K562 (cell line): Measurements from ENCODE around the gene MAS1L. TPM values are rescaled to one million over a fixed set of nuclear protein-coding genes. Genes with fewer than 3 reads are reported as not detected.

Experiments
- ATAC-seq: fragments of 200-7000 bp; cut with Tn5 transposase; 3 replicates; pipeline ENCODE4 v1.9.1; 2020; ENCODE audit warnings: moderate library complexity
- BruUV-seq: library from RNA; stranded (reverse); fragments of 400-500 nt; replicated peaks from 2 replicates; lab custom pipeline; 2021; lab: Mats Ljungman, UMichigan
- CTCF ChIA-PET: fragments of 300-600 bp; formaldehyde crosslinking; extraction: SDS; loops from one replicate; lab custom pipeline; 2021; ENCODE audit warnings: low intra/inter-chr PET ratio; lab: Yijun Ruan, JAX
- POLR2A ChIA-PET: fragments of 300-600, 350-650 bp; sonication (Branson Sonifier 250); formaldehyde crosslinking; extraction: SDS; loops from one replicate; lab custom pipeline; 2021; ENCODE audit warnings: antibody characterized with exemption, inconsistent platforms; lab: Yijun Ruan, JAX
- DNase-seq, 4 experiments: peaks; one replicate each; pipeline versions ENCODE4 v3.0.0 to v3.0.0-alpha.2; 2011 to 2018; ENCODE audit warnings: low spot score in 3 of 4, mixed read lengths in 3 of 4; ENCODE audit errors: extremely low read depth in 1 of 4
- FAIRE-seq: peaks from 2 replicates; lab custom pipeline; 2011; peaks lifted over from hg19 to GRCh38; lab: Jason Lieb, UNC
- H2AFZ ChIP-seq: 2 replicates; pipeline ENCODE4 v1.6.0; 2011; ENCODE audit warnings: low read depth, low read length, control low read depth, inconsistent platforms
- H3K27ac ChIP-seq: fragments of 200-600 bp; 3 replicates; pipeline ENCODE4 v1.8.0; 2011; ENCODE audit warnings: low read depth, mild to moderate bottlenecking, control low read depth, inconsistent platforms, low read length, moderate library complexity, mixed read lengths; ENCODE audit errors: extremely low read depth
- H3K27me3 ChIP-seq, 2 experiments: fragments of 300-600 bp in 1 of 2; 2 replicates in 1 of 2; 3 replicates in 1 of 2; pipeline versions ENCODE4 v1.6.0 to v1.8.0; 2011; ENCODE audit warnings: inconsistent platforms in 2 of 2, low read length in 2 of 2, mild to moderate bottlenecking in 1 of 2, mixed read lengths in 1 of 2, moderate library complexity in 1 of 2; ENCODE audit not compliant: control insufficient read depth in 2 of 2, insufficient read depth in 2 of 2
- H3K36me3 ChIP-seq: fragments of 300-600 bp; 3 replicates; pipeline ENCODE4 v1.8.0; 2011; ENCODE audit warnings: mild to moderate bottlenecking, low read length, inconsistent platforms; ENCODE audit not compliant: control insufficient read depth, insufficient read depth
- H3K4me1 ChIP-seq, 2 experiments: fragments of 200-600 bp in 1 of 2; replicated peaks in 1 of 2; 2 replicates in 1 of 2; 3 replicates in 1 of 2; pipeline versions ENCODE4 v1.5.1 to v1.8.0; 2011; ENCODE audit warnings: inconsistent platforms in 2 of 2, low read length in 2 of 2, mild to moderate bottlenecking in 1 of 2, mixed read lengths in 1 of 2, moderate library complexity in 1 of 2; ENCODE audit not compliant: control insufficient read depth in 2 of 2, insufficient read depth in 2 of 2
- H3K4me2 ChIP-seq: 2 replicates; pipeline ENCODE4 v1.6.1; 2011; ENCODE audit warnings: low read length, control low read depth, inconsistent platforms, mixed read lengths; ENCODE audit not compliant: insufficient read depth
- H3K4me3 ChIP-seq: fragments of 200-600 bp; sonication (generic), shearing (Covaris generic); 2 replicates; pipeline ENCODE4 v1.5.1; 2016; ENCODE audit warnings: control low read depth, inconsistent platforms
- H3K79me2 ChIP-seq: fragments of 200-600 bp; 3 replicates; pipeline ENCODE4 v1.8.0; 2011; ENCODE audit warnings: low read length, inconsistent platforms; ENCODE audit not compliant: control insufficient read depth, insufficient read depth
- H3K9ac ChIP-seq, 2 experiments: 2 replicates each; pipeline versions ENCODE4 v1.6.0 to v1.6.1; 2011; ENCODE audit warnings: low read depth in 2 of 2, low read length in 2 of 2, control low read depth in 1 of 2, inconsistent platforms in 1 of 2, mild to moderate bottlenecking in 1 of 2, mixed read lengths in 1 of 2; ENCODE audit not compliant: insufficient read depth in 1 of 2
- H3K9me1 ChIP-seq: one replicate; pipeline ENCODE4 v1.6.0; 2011; ENCODE audit warnings: inconsistent platforms, mild to moderate bottlenecking, low read length, moderate library complexity; ENCODE audit not compliant: control insufficient read depth, insufficient read depth
- H3K9me3 ChIP-seq: replicated peaks from 2 replicates; pipeline ENCODE4 v1.5.1; 2011; ENCODE audit warnings: low read depth, low read length, inconsistent platforms; ENCODE audit not compliant: control insufficient read depth, insufficient read depth
- H4K20me1 ChIP-seq: replicated peaks from 2 replicates; pipeline ENCODE4 v1.6.1; 2011; ENCODE audit warnings: low read length, inconsistent platforms, mixed read lengths; ENCODE audit not compliant: control insufficient read depth, insufficient read depth
- EGR1 ChIP-seq: fragments of 450-650 bp; conservative IDR thresholded peaks from 2 replicates; pipeline ENCODE4 v1.6.1; 2017; ENCODE audit warnings: mild to moderate bottlenecking
- EHMT2 ChIP-seq: fragments of 450-650 bp; IDR thresholded peaks from 2 replicates; pipeline ENCODE4 v1.6.1; 2018; ENCODE audit warnings: antibody characterized with exemption
- EP400 ChIP-seq: fragments of 450-650 bp; IDR thresholded peaks from 2 replicates; pipeline ENCODE4 v1.6.1; 2017; ENCODE audit warnings: antibody characterized with exemption, mild to moderate bottlenecking, moderate library complexity
- PATZ1 ChIP-seq: fragments of 250-450 bp; sonication (Bioruptor Pico); IDR thresholded peaks from 2 replicates; pipeline ENCODE4 v1.5.0; 2020; ENCODE audit warnings: mild to moderate bottlenecking, borderline replicate concordance
- TBP ChIP-seq: optimal IDR thresholded peaks from 2 replicates; pipeline ENCODE3; 2011; ENCODE audit warnings: low read depth, low read length, improper control_type of control experiment
- TCF15 ChIP-seq: fragments of 250-450 bp; sonication (Bioruptor Pico); IDR thresholded peaks from 2 replicates; pipeline ENCODE4 v1.8.0; 2022; ENCODE audit warnings: moderate library complexity, mild to moderate bottlenecking, inconsistent platforms
- VEZF1 ChIP-seq: fragments of 200-800 bp; sonication (Bioruptor generic); IDR thresholded peaks from 2 replicates; pipeline ENCODE4 v1.6.1; 2017; ENCODE audit warnings: missing genetic modification characterization, missing compliant biosample characterization
- WGBS: fragments of 100-300 bp; shearing (Covaris generic); methylation state at CpG from one replicate; pipeline ENCODE4 v1.1.6; 2016; ENCODE audit warnings: low coverage, mixed read lengths; ENCODE audit not compliant: insufficient coverage; ENCODE audit errors: missing lambda C conversion rate; 5-methylcytosine and 5-hydroxymethylcytosine counted together
- in situ Hi-C: fragments of 300-500 bp; cut with MboI; formaldehyde crosslinking; loops from 4 replicates; pipeline ENCODE4 v1.15.0; 2018; ENCODE audit warnings: inconsistent platforms, mixed read lengths
- intact Hi-C: fragments of 100-400 bp; cut with micrococcal nuclease; formaldehyde crosslinking; loops from 2 replicates; pipeline ENCODE4 v1.14.2; 2022
- polyA plus RNA-seq, 8 experiments: library from polyadenylated mRNA; depleted of rRNA in 4 of 8; stranded (reverse) in 5 of 8; unstranded in 3 of 8; fragments of >200 nt; fragmentation: Nextera tagmentation in 2 of 8; fragmentation: Illumina TruSeq in 1 of 8; extraction: Ambion mirVana in 2 of 8; extraction: Trizol in 1 of 8; gene quantifications; 2 replicates each; pipeline versions ENCODE4 v1.2.1 to v1.2.3, GENCODE V29; 2011 to 2014; ENCODE audit warnings: inconsistent platforms in 1 of 8, missing spikeins in 1 of 8
- total RNA-seq, 7 experiments: library from RNA; depleted of rRNA in 6 of 7; stranded (reverse); fragments of >200 nt in 6 of 7; fragmentation: Illumina TruSeq in 2 of 7; extraction: Trizol in 2 of 7; gene quantifications; 2 replicates each; pipeline versions ENCODE4 v1.2.1 to v1.2.3, GENCODE V29; 2011 to 2021; ENCODE audit warnings: low replicate concordance in 1 of 7

Gene MAS1L
- total and polyA plus RNA-seq, 9 of the 15 experiments (the other 6 are each of a cell fraction or from before 2014, with no cell fraction given), result not detected

GRCh38 chr6:29487131-29487530 lies 625 bp downstream of the MAS1L start:
- intact Hi-C loops (no loop called here), in situ Hi-C loops (no loop called here)
- Histone ChIP-seq H3K9me3 (no peaks in the 10 kb centered on the region), H3K9me1 (no peaks in the 10 kb centered on the region), H3K4me1 (peaks cover 8 to 39% of the 10 kb centered on the region in 2 experiments; a peak in 4 of 5 replicates), H2AFZ (peak overlapping the region; percentile 10; the same call in 1 of the 2 replicates), H3K4me3 (no peak overlapping the region), H3K36me3 (no peaks in the 10 kb centered on the region), H3K9ac (no peak overlapping the region), H3K79me2 (no peaks in the 10 kb centered on the region), H3K27me3 (no peaks in the 10 kb centered on the region), H3K27ac (no peak overlapping the region), H3K4me2 (no peak overlapping the region), H4K20me1 (no peaks in the 10 kb centered on the region)
- FAIRE-seq (no peak), DNase-seq (no peak), ATAC-seq (no peak)
- POLR2A ChIA-PET, result interaction anchor here (0.6 to 2.4 kb wide), 3 partner anchors 10 to 38 kb away, joined by 3 to 6 read pairs (median 3); no protein-coding TSS in a partner anchor
- CTCF ChIA-PET, result no interaction called here
- no TSS peak for BruUV-seq
- TF ChIP-seq PATZ1 (CRISPR knock-in tag) (0 out of 2 replicates have a peak, but pooled peaks have one; percentile 5), EP400 (no peak)
- 14% methylated on average over 5 of the region's 5 CpGs for WGBS

GRCh38 chr6:29486577-29486976 lies 1.2 kb downstream of the MAS1L start:
- Histone ChIP-seq H3K4me1 (peaks cover 8 to 37% of the 10 kb centered on the region in 2 experiments; a peak in 4 of 5 replicates), H3K36me3 (no peaks in the 10 kb centered on the region), H3K27me3 (no peaks in the 10 kb centered on the region), H3K9me3 (no peaks in the 10 kb centered on the region), H4K20me1 (no peaks in the 10 kb centered on the region), H3K27ac (no peak overlapping the region), H3K9me1 (no peaks in the 10 kb centered on the region), H3K9ac (no peak overlapping the region), H3K4me3 (no peak overlapping the region), H2AFZ (no peak overlapping the region), H3K79me2 (no peaks in the 10 kb centered on the region), H3K4me2 (no peak overlapping the region)
- CTCF ChIA-PET, result interaction anchor here (0.6 kb wide), 1 partner anchor 1883 kb away, joined by 3 read pairs; no protein-coding TSS in a partner anchor
- BruUV-seq, result no TSS peak
- no peak for ATAC-seq
- peak in 1 of 4 experiments; percentile 14 for DNase-seq
- in situ Hi-C loops, result no loop called here
- 0% methylated on average over 4 of the region's 4 CpGs for WGBS
- POLR2A ChIA-PET, result interaction anchor here (0.8 to 2.4 kb wide), 2 partner anchors 9 to 38 kb away, joined by 3 to 6 read pairs; no protein-coding TSS in a partner anchor
- intact Hi-C loops, result no loop called here
- no peak for FAIRE-seq
- TF ChIP-seq TBP (peak; percentile 56), PATZ1 (CRISPR knock-in tag) (0 out of 2 replicates have a peak, but pooled peaks have one; percentile 13), VEZF1 (CRISPR knock-in tag) (peak; percentile 36; the same call in 1 of the 2 replicates), EHMT2 (no peak), TCF15 (no peak), EGR1 (no peak)
